Heart left ventricle (tissue), 13 donors: ENCODE measurements around the gene BANF1.

Experiments used
- CTCF ChIP-seq, 12 donors: fragments of 200-600 bp; sonication (generic) in 4 of 12; IDR thresholded peaks; one replicate each; pipeline versions ENCODE4 v1.5.0 to v1.8.0; 2018 to 2022; ENCODE audit warnings: antibody characterized with exemption in 12 of 12, mild to moderate bottlenecking in 5 of 12
- POLR2A ChIP-seq, 2 donors: fragments of 450-650 bp; IDR thresholded peaks; one replicate each; pipeline ENCODE4 v1.6.1; 2017; ENCODE audit warnings: antibody characterized with exemption in 2 of 2, mild to moderate bottlenecking in 2 of 2, moderate library complexity in 2 of 2
- donor health status: ischemic (EF 13 %, LVEDD 7.1; RV severe dilation, severe dysfunction).
- donor health status: DM: no; HTN: yes; CAD: no.
- donor health status: DM: no; HTN: no; CAD: no.
- donor health status: ischemic (EF 25% LVEDD 6.9; RV normal size, moderate dysfunction).
- donor health status: ischemic (EF 25% LVEDD 5.7; RV mildly dilated, moderate dysfunction).
- donor health status: ischemic (EF 35%, LVEDD 5.7; RV mildly dilated, moderate dysfunction).
- donor health status: nonischemic (EF 11% LVEDD 7.7; RV severe dilation, severe dysfunction).
- donor health status: DM: yes; HTN: yes; CAD: no.
- donor health status: PGD.
- donor health status: ischemic (EF 29% LVEDD 5.4; RV normal size, mild dysfunction).
- donor health status: nonischemic (EF 23%, LVEDD 6.1; RV moderate dilation, normal function).

- no peak for TF ChIP-seq CTCF (IDR thresholded peaks at IDR 0.05)
- TF ChIP-seq POLR2A (IDR thresholded peaks at IDR 0.05) = no peak
These were observed 13.2 kb downstream of the BANF1 start for GRCh38 chr11:66015454-66015881.
